Right renal pelvis (tissue), 4 donors: ENCODE results near the gene MYRF. TPM values are rescaled to one million over a fixed set of nuclear protein-coding genes. Genes with fewer than 3 reads are reported as not detected.

Experiments used
- DNase-seq, 4 donors: peaks; one replicate each; pipeline ENCODE4 v3.0.0-alpha.2; 2013; ENCODE audit warnings: low read depth in 4 of 4, low spot score in 3 of 4, missing footprints in 1 of 4
- polyA plus RNA-seq, 4 donors: library from polyadenylated mRNA; unstranded; fragments of 120-200 nt; gene quantifications; one replicate each; pipeline ENCODE4 v1.2.1, GENCODE V29; 2013; ENCODE audit not compliant: insufficient read length in 4 of 4

MYRF gene
- polyA plus RNA-seq, 4 donors = 20.9 to 23.2 (median 21.9) TPM

- no peak for DNase-seq
These were observed 21.4 kb downstream of the MYRF start for GRCh38 chr11:61773809-61774208.

GRCh38 chr11:61774411-61774810, 22.0 kb downstream of the MYRF start:
- DNase-seq = no peak

GRCh38 chr11:61775106-61775505, 22.7 kb downstream of the MYRF start:
- no peak for DNase-seq

GRCh38 chr11:61775606-61776554, 23.4 kb downstream of the MYRF start:
- no peak for DNase-seq

- DNase-seq = no peak
These were observed 24.2 kb downstream of the MYRF start for GRCh38 chr11:61776561-61777075.

GRCh38 chr11:61777234-61778090, 25.0 kb downstream of the MYRF start:
- DNase-seq = no peak

- DNase-seq = no peak
These were observed 26.0 kb downstream of the MYRF start for GRCh38 chr11:61778357-61778886.

- DNase-seq = no peak
These were observed 26.6 kb downstream of the MYRF start for GRCh38 chr11:61778920-61779650.

GRCh38 chr11:61779666-61780525, 27.5 kb downstream of the MYRF start:
- no peak for DNase-seq

- no peak for DNase-seq
These were observed 28.2 kb downstream of the MYRF start for GRCh38 chr11:61780581-61781162.

- no peak for DNase-seq
These were observed 29.1 kb downstream of the MYRF start for GRCh38 chr11:61781585-61781984.

- no peak for DNase-seq
These were observed 29.9 kb downstream of the MYRF start for GRCh38 chr11:61782299-61782698.

- DNase-seq = no peak
These were observed 30.4 kb downstream of the MYRF start for GRCh38 chr11:61782841-61783240.

GRCh38 chr11:61783717-61784505, 31.5 kb downstream of the MYRF start:
- DNase-seq = no peak

- DNase-seq = no peak
These were observed 32.0 kb downstream of the MYRF start for GRCh38 chr11:61784506-61784805.

- DNase-seq = no peak
These were observed 33.5 kb downstream of the MYRF start for GRCh38 chr11:61785837-61786402.

GRCh38 chr11:61787928-61788491, 35.6 kb downstream of the MYRF start:
- DNase-seq = no peak
